AG04449 (cell line): ENCODE measurements around the gene FAM209B.
"Not testable (repeated sequence)": the region's sequence is repeated elsewhere in the genome, so short reads cannot be mapped to it uniquely, and the experiment has no call there.

Experiments
- CTCF ChIA-PET: fragments of 350-600 bp; formaldehyde crosslinking; extraction: SDS; loops from one replicate; lab custom pipeline; 2021; ENCODE audit warnings: antibody characterized with exemption; lab: Yijun Ruan, JAX
- POLR2A ChIA-PET: fragments of 400-600, 350-600 bp; formaldehyde crosslinking; extraction: SDS; loops from one replicate; lab custom pipeline; 2020; ENCODE audit warnings: antibody characterized with exemption, inconsistent platforms; lab: Yijun Ruan, JAX
- DNase-seq: peaks from one replicate; pipeline ENCODE4 v3.0.0-alpha.2; 2010; ENCODE audit warnings: low read depth, low spot score
- H3K4me3 ChIP-seq: 2 replicates; pipeline ENCODE4 v1.5.1; 2011; ENCODE audit warnings: low read depth, mild to moderate bottlenecking, control low read depth, low read length
- CTCF ChIP-seq: IDR thresholded peaks from one replicate; pipeline ENCODE4 v1.5.1; 2011; ENCODE audit warnings: mild to moderate bottlenecking, moderate library complexity, low read length, control low read depth, inconsistent platforms; ENCODE audit not compliant: insufficient read depth; ENCODE audit errors: missing control alignments

FAM209B gene

GRCh38 chr20:56517641-56518040 is 15.4 kb upstream of the FAM209B start:
- ChIA-PET POLR2A (no interaction called here), CTCF (interaction anchor here (1.4 kb wide), 1 partner anchor 119 kb away, joined by 3 read pairs; no protein-coding TSS in a partner anchor)
- no peak overlapping the region for H3K4me3 ChIP-seq
- no peak for TF ChIP-seq CTCF
- DNase-seq, result no peak

- ChIA-PET POLR2A (no interaction called here), CTCF (interaction anchor here (1.4 kb wide), 1 partner anchor 120 kb away, joined by 3 read pairs; no protein-coding TSS in a partner anchor)
- no peak for TF ChIP-seq CTCF
- DNase-seq, result no peak
- H3K4me3 ChIP-seq, result no peak overlapping the region
Measured at GRCh38 chr20:56518126-56518525, 14.9 kb upstream of the FAM209B start.

GRCh38 chr20:56518721-56519398 is 14.2 kb upstream of the FAM209B start:
- H3K4me3 ChIP-seq, result no peak overlapping the region
- DNase-seq, result no peak
- TF ChIP-seq CTCF, result no peak
- CTCF ChIA-PET, result interaction anchor here (1.4 kb wide), 1 partner anchor 120 kb away, joined by 3 read pairs; no protein-coding TSS in a partner anchor
- POLR2A ChIA-PET, result no interaction called here

- no peak overlapping the region for H3K4me3 ChIP-seq
- ChIA-PET POLR2A (interaction anchor here (0.7 kb wide), 1 partner anchor 523 kb away, joined by 3 read pairs; no protein-coding TSS in a partner anchor), CTCF (no interaction called here)
- DNase-seq, result no peak
- TF ChIP-seq CTCF, result no peak
Measured at GRCh38 chr20:56519551-56519950, 13.5 kb upstream of the FAM209B start.

GRCh38 chr20:56520180-56520579 is 12.9 kb upstream of the FAM209B start:
- ChIA-PET POLR2A (interaction anchor here (0.7 kb wide), 1 partner anchor 522 kb away, joined by 3 read pairs; no protein-coding TSS in a partner anchor), CTCF (no interaction called here)
- TF ChIP-seq CTCF, result no peak
- no peak for DNase-seq
- no peak overlapping the region for H3K4me3 ChIP-seq

GRCh38 chr20:56520746-56521354 is 12.2 kb upstream of the FAM209B start:
- CTCF ChIA-PET, DNase-seq, H3K4me3 ChIP-seq, POLR2A ChIA-PET: not testable (repeated sequence)

GRCh38 chr20:56522311-56522710 is 10.7 kb upstream of the FAM209B start:
- POLR2A ChIA-PET, result no interaction called here
- no peak for DNase-seq
- no peak overlapping the region for H3K4me3 ChIP-seq
- CTCF ChIA-PET, result interaction anchor here (3.1 kb wide), 1 partner anchor 28 kb away, joined by 7 read pairs; no protein-coding TSS in a partner anchor
- TF ChIP-seq CTCF, result no peak

- CTCF ChIA-PET, result interaction anchor here (2.0 to 3.1 kb wide), 2 partner anchors 8 to 26 kb away, joined by 7 read pairs; no protein-coding TSS in a partner anchor
- DNase-seq, POLR2A ChIA-PET, H3K4me3 ChIP-seq: not testable (repeated sequence)
Measured at GRCh38 chr20:56524444-56524843, 8.6 kb upstream of the FAM209B start, which contains the start of gene FAM209A. Gene FAM209A (plus strand): TSS chr20:56524744. CDS start chr20:56524809, 65 bp downstream.
